Measurements from ENCODE around the gene SLC39A2.

The SLC39A2 gene

GRCh38 chr14:21026274-21026987 is 27.3 kb downstream of the SLC39A2 start:
- TF ChIP-seq CTCF (IDR thresholded peaks at IDR 0.05; ENCODE audit: insufficient read depth, low read length, missing control alignments) = no peak
- DNase-seq (ENCODE audit: low read depth, low spot score) = no peak
- ChIA-PET CTCF (interaction anchor here (0.8 to 12.6 kb wide), 7 partner anchors 9 to 78 kb away, joined by 3 to 172 read pairs (median 4); no protein-coding TSS in a partner anchor), POLR2A (no interaction called here)
- no peak overlapping the region for H3K4me3 ChIP-seq (ENCODE audit: low read depth, low read length)

- DNase-seq (ENCODE audit: low read depth, low spot score) = no peak
- no peak for TF ChIP-seq CTCF (IDR thresholded peaks at IDR 0.05; ENCODE audit: insufficient read depth, low read length, missing control alignments)
- CTCF ChIA-PET = interaction anchor here (1.0 to 12.6 kb wide), 5 partner anchors 9 to 78 kb away, joined by 4 to 172 read pairs (median 7); no protein-coding TSS in a partner anchor
- H3K4me3 ChIP-seq (ENCODE audit: low read depth, low read length) = no peak overlapping the region
- POLR2A ChIA-PET = interaction anchor here (0.6 kb wide), 1 partner anchor 9 kb away, joined by 3 read pairs; no protein-coding TSS in a partner anchor
Measured at GRCh38 chr14:21026988-21027315, 27.9 kb downstream of the SLC39A2 start.

GRCh38 chr14:21029917-21030316 is 30.8 kb downstream of the SLC39A2 start, which contains the start of gene TPPP2:
TSS of gene TPPP2 (plus strand) at chr14:21030217. CDS start at chr14:21030582, 365 bp downstream.
- CTCF ChIA-PET = interaction anchor here (1.4 to 12.6 kb wide), 3 partner anchors 11 to 39 kb away, joined by 3 to 172 read pairs (median 35); partner anchors contain the start of gene RNASE7
- TF ChIP-seq CTCF (IDR thresholded peaks at IDR 0.05; ENCODE audit: insufficient read depth, low read length, missing control alignments) = no peak
- H3K4me3 ChIP-seq (ENCODE audit: low read depth, low read length) = no peak within 1 kb of the TSS
- POLR2A ChIA-PET = no interaction called here
- DNase-seq (ENCODE audit: low read depth, low spot score) = no peak

- ChIA-PET CTCF (interaction anchor here (1.4 to 12.6 kb wide), 4 partner anchors 11 to 38 kb away, joined by 3 to 172 read pairs (median 19); partner anchors contain the start of gene RNASE7), POLR2A (no interaction called here)
- no peak for DNase-seq (ENCODE audit: low read depth, low spot score)
- no peak overlapping the region for H3K4me3 ChIP-seq (ENCODE audit: low read depth, low read length)
- no peak for TF ChIP-seq CTCF (IDR thresholded peaks at IDR 0.05; ENCODE audit: insufficient read depth, low read length, missing control alignments)
Measured at GRCh38 chr14:21030531-21030930, 31.4 kb downstream of the SLC39A2 start.

GRCh38 chr14:21032326-21033132 is 33.4 kb downstream of the SLC39A2 start:
- POLR2A ChIA-PET = no interaction called here

More at GRCh38 chr14:21032326-21033132, 33.4 kb downstream of the SLC39A2 start:
- H3K4me3 ChIP-seq (ENCODE audit: low read depth, low read length) = no peak overlapping the region
- TF ChIP-seq CTCF (IDR thresholded peaks at IDR 0.05; ENCODE audit: insufficient read depth, low read length, missing control alignments) = no peak
- CTCF ChIA-PET = interaction anchor here (0.7 to 12.6 kb wide), 8 partner anchors 9 to 71 kb away, joined by 3 to 172 read pairs (median 4); partner anchors contain the start of gene RNASE7
- no peak for DNase-seq (ENCODE audit: low read depth, low spot score)
